HG03565 (cell line): ENCODE data around the gene FAM20A.

Experiments
- ATAC-seq: cut with Tn5 transposase; IDR thresholded peaks from one replicate; pipeline ENCODE4 v1.9.1; 2021; ENCODE audit warnings: mild to moderate bottlenecking, moderate library complexity; ENCODE audit not compliant: unreplicated experiment

FAM20A gene

DNA sequence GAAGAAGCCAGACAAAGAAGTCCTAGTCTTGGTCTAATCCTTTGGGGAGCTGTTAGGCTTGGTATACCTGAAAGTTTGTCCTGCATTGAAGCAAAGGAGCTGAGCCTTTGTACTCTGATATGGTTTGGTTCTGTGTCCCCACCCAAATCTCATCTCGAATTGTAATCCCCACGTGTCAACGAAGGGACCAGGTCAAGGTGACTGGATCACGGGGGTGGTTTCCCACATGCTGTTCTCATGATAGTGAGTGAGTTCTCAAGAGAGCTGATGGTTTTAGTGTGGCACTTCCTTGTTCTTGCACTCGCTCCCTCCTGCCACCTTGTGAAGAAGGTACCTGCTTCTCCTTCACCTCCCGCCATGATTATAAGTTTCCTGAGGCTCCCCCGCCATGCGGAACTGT is 33.6 kb downstream of the FAM20A start:
- ATAC-seq, result no peak

DNA sequence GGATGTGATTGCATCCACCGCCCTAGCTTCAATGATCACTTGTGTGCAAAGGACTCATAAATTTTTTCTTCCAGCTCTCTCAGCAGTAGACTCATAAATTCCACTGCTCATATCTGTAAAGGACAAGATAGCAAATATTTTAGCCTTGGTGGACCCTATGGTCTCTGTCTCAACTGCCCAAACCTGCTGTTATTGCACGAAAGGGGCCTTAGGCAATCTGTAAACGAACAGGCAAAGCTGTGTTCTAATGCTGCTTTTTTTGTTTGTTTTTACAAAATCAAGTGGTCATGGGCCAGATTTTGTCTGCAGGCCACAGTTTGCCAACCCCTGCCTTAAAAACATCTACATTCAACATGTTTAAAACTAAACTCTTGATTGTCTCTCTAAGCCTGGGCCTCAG is 34.1 kb downstream of the FAM20A start:
- ATAC-seq, result no peak

GRCh38 chr17:68566442-68566738 is 34.8 kb downstream of the FAM20A start:
- no peak for ATAC-seq

- ATAC-seq, result no peak
Measured at GRCh38 chr17:68565661-68566441, 35.3 kb downstream of the FAM20A start.

- ATAC-seq, result no peak
Measured at GRCh38 chr17:68564415-68565111, 36.6 kb downstream of the FAM20A start.

- no peak for ATAC-seq
Measured at GRCh38 chr17:68562736-68563135, 38.4 kb downstream of the FAM20A start.

GRCh38 chr17:68560966-68561720 is 40.0 kb downstream of the FAM20A start:
- ATAC-seq, result no peak

- no peak for ATAC-seq
Measured at GRCh38 chr17:68559316-68559715, 41.9 kb downstream of the FAM20A start.

DNA sequence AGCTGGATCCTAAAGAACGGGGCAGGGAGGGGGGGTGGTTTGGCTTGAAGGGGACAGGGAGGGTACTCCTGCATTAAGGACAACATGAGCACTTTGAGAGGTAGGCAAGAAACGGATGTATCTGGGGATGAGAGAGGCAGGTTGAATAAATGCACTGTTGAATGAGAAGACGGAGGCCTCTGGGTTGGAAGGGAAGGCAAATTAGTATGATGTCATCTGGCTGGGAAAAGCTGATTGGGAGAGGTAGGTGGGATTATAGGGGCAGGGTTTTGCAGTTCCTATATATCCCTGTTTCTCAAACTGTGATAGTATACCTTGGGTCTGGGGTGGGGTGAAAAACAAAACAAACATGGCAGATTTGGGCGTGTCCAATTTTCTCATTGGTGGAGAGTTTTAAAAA is 44.6 kb downstream of the FAM20A start:
- ATAC-seq, result no peak

GRCh38 chr17:68544111-68544915 is 56.9 kb downstream of the FAM20A start:
- no peak for ATAC-seq

DNA sequence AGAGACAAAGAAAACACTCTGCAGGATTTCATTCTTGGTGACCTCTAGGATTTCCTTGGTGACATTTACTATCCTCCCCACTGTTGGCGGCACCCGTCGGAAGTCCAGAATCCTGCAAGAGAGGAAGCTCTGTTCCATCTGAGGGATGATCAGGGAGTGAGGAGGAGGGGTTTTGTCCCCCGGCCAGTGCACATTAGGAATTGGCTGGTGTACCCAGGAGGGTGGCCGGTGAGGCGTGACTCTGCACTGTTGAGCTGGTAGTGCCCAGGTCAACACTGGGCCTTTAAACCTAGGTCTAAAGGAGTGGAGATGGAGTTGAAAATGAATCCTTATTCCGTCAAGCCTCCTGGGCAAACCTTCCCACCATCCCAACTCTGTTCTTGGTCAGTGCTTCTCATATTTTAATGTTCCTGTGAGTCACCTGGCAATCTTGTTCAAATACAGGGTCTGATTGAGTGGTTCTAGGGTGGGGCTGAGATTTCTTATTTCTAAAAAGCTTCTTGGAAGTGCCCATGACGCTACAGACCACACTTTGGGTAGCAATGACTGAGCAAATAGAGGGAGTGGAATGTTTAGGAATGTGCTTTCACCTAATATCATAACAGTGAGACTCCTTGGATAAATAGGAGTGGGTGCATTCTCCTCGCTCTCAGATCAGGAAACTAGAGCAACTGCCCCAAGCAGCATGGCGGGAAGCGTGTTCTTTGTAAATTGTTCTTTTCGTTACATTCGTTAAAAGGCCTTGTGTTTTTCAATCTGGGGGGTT is 58.3 kb downstream of the FAM20A start:
- ATAC-seq, result no peak

- no peak for ATAC-seq
Measured at GRCh38 chr17:68541816-68542215, 59.4 kb downstream of the FAM20A start.

GRCh38 chr17:68540981-68541380 is 60.2 kb downstream of the FAM20A start:
- ATAC-seq, result no peak

GRCh38 chr17:68539548-68540467 is 61.4 kb downstream of the FAM20A start:
- no peak for ATAC-seq

DNA sequence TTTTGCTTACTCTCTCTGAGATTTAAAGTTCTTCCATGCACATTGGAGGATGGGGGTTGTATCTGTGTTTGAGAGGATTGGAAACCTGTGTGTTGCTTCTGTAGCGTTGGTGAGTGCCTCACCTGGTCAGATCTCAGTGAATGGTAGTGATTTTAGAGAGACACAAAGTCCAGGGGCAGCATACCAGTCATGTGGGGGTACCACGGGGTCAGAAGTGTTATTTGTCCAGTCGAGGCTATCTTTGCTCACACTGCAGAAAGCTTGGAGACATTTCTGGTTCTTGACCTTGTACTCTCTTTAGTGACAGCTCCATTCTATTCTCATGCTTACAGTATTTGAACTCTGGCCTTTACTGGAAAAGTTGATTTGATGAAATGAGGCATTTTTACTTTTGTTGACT is 65.2 kb downstream of the FAM20A start:
- no peak for ATAC-seq

- ATAC-seq, result no peak
Measured at GRCh38 chr17:68534695-68535088, 66.5 kb downstream of the FAM20A start.

DNA sequence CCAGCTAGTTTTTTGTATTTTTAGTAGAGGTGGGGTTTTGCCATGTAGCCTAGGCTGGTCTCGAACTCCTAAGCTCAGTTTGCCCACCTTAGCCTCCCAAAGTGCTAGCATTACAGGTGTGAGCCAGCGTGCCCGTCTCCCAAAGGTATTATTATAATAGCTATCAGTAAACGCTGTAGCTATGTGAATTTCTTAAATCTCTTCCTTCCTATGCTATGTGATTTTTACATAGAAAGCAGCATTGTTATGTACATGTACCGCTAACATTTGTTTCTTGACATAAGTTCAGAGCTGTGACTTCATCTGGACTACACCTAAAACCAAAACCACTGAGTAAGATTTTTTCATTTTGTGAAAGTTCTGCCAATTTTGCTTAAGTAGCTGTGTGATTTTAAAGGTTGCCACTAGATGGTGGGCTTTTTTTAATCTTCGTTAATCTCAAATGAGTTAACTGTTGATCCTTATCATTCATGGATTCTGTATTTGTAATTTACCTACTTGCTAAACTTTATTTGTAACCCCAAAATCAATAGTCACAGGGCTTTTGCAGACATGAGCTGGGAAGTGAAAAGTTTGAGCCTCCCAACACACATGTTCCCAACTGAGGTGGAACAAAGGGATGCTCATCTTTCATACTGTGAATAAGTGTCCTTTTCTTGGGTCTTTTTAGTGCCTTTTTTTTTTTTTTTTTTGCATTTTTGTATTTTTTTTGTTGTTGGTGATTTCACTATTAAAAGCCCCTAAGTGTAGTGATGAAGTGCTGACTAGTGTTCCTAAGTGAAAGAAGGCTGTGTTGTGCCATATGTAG is 67.1 kb downstream of the FAM20A start:
- ATAC-seq, result no peak

DNA sequence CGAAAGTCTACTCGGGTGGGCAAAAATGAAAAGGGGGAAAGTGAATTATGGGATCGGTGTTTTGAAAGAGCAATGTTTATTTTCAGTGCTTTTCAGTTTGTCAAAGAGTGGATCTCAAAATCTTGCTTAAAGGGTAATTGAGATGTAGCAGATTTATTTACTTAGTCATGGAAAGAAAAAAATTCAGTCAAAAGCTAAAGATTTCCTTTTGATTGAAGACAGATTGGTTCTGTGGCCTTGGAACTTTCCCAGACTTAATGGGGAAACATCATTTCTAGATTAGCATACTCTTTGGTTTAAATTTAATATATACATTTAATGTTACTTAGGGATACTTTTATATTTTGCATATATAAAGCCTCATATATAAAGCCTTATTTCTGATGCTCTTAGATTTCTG is 68.3 kb downstream of the FAM20A start:
- ATAC-seq, result no peak

GRCh38 chr17:68531252-68531651 is 69.9 kb downstream of the FAM20A start:
- ATAC-seq, result no peak
